Calu3 (cell line): ENCODE data around the gene RBM47. TPM values are rescaled to one million over a fixed set of nuclear protein-coding genes. Genes with fewer than 3 reads are reported as not detected.
A peak's percentile ranks its signal among the peaks of the same experiment; 100 is the strongest.

ENCODE experiments used
- BruUV-seq: library from RNA; stranded (reverse); fragments of 400-500 nt; replicated peaks from 2 replicates; lab custom pipeline; 2021; lab: Mats Ljungman, UMichigan
- CTCF ChIA-PET: fragments of 300-600 bp; sonication (Branson Sonifier 250); formaldehyde crosslinking; loops from one replicate; lab custom pipeline; 2022; ENCODE audit warnings: antibody characterized with exemption; lab: Charles Lee
- DNase-seq: peaks from one replicate; pipeline ENCODE4 v3.0.0; 2022
- H3K27ac Mint-ChIP-seq: one replicate; pipeline ENCODE4 v1.8.0; 2022; ENCODE audit warnings: mixed read lengths; ENCODE audit not compliant: unreplicated experiment
- H3K27me3 Mint-ChIP-seq: one replicate; pipeline ENCODE4 v1.8.0; 2022; ENCODE audit warnings: mixed read lengths; ENCODE audit not compliant: unreplicated experiment
- H3K36me3 Mint-ChIP-seq: one replicate; pipeline ENCODE4 v1.8.0; 2022; ENCODE audit warnings: mild to moderate bottlenecking, moderate library complexity, mixed read lengths; ENCODE audit not compliant: insufficient read depth, unreplicated experiment
- H3K4me1 Mint-ChIP-seq: one replicate; pipeline ENCODE4 v1.8.0; 2022; ENCODE audit warnings: mild to moderate bottlenecking, low read depth, mixed read lengths; ENCODE audit not compliant: unreplicated experiment
- H3K4me3 Mint-ChIP-seq: one replicate; pipeline ENCODE4 v1.8.0; 2022; ENCODE audit warnings: mild to moderate bottlenecking, low read depth, moderate library complexity, mixed read lengths; ENCODE audit not compliant: unreplicated experiment
- H3K9me3 Mint-ChIP-seq: one replicate; pipeline ENCODE4 v1.8.0; 2022; ENCODE audit warnings: low read depth, mixed read lengths; ENCODE audit not compliant: unreplicated experiment
- intact Hi-C: fragments of 100-400 bp; cut with micrococcal nuclease; formaldehyde crosslinking; loops from one replicate; pipeline ENCODE4 v1.10.0; 2022; ENCODE audit not compliant: unreplicated experiment
- total RNA-seq: library from RNA; stranded (reverse); gene quantifications from 2 replicates; pipeline ENCODE4 v1.2.3, GENCODE V29; 2022
- TF ChIP-seq, protein P1 (sequence below): fragments of 200-600 bp; IDR thresholded peaks from one replicate; pipeline ENCODE4 v1.8.0; 2022; ENCODE audit warnings: antibody characterized with exemption; ENCODE audit not compliant: unreplicated experiment

The RBM47 gene
- total RNA-seq, 1 experiment from 2014 or later = 86.6 TPM

DNA sequence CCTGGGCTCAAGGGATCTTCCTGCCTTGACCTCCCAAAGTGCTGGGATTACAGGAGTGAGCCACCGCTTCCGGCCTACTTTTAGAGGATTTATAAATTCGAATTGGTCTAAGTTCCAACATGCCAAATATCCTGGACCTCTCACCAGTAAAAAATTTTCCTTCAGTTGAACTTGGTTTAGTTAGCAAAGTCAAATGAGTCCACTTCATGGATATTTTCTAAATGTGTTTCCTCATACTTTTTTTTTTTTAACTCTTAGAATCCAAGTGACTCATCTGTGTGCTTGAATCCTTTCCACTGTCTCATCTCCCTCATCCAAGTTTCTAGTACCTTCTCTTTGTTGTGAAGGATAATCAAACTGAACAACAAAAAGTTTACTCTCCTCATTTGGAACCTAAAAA lies 49.7 kb downstream of the RBM47 start:
- no peaks in the 10 kb centered on the region for H3K27me3 Mint-ChIP-seq
- H3K4me3 Mint-ChIP-seq = no peak overlapping the region
- CTCF ChIA-PET = interaction anchor here (0.7 kb wide), 1 partner anchor 12 kb away, joined by 6 read pairs; no protein-coding TSS in a partner anchor
- DNase-seq = no peak
- no peaks in the 10 kb centered on the region for H3K9me3 Mint-ChIP-seq
- peaks cover 32% of the 10 kb centered on the region for H3K36me3 Mint-ChIP-seq
- H3K27ac Mint-ChIP-seq = peak overlapping the region; percentile 67
- intact Hi-C loops = no loop called here
- TF ChIP-seq, protein P1, sequence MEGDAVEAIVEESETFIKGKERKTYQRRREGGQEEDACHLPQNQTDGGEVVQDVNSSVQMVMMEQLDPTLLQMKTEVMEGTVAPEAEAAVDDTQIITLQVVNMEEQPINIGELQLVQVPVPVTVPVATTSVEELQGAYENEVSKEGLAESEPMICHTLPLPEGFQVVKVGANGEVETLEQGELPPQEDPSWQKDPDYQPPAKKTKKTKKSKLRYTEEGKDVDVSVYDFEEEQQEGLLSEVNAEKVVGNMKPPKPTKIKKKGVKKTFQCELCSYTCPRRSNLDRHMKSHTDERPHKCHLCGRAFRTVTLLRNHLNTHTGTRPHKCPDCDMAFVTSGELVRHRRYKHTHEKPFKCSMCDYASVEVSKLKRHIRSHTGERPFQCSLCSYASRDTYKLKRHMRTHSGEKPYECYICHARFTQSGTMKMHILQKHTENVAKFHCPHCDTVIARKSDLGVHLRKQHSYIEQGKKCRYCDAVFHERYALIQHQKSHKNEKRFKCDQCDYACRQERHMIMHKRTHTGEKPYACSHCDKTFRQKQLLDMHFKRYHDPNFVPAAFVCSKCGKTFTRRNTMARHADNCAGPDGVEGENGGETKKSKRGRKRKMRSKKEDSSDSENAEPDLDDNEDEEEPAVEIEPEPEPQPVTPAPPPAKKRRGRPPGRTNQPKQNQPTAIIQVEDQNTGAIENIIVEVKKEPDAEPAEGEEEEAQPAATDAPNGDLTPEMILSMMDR = no peak
- no TSS peak for BruUV-seq
- peaks cover 49% of the 10 kb centered on the region for H3K4me1 Mint-ChIP-seq

- H3K27me3 Mint-ChIP-seq = no peaks in the 10 kb centered on the region
- BruUV-seq = TSS peak; percentile 90
- H3K27ac Mint-ChIP-seq = peak overlapping the region; percentile 92
- H3K36me3 Mint-ChIP-seq = peaks cover 32% of the 10 kb centered on the region
- DNase-seq = no peak
- TF ChIP-seq, protein P1 = no peak
- H3K4me3 Mint-ChIP-seq = peak overlapping the region; percentile 58
- peaks cover 55% of the 10 kb centered on the region for H3K4me1 Mint-ChIP-seq
- CTCF ChIA-PET = interaction anchor here (0.8 to 1.9 kb wide), 5 partner anchors 11 to 141 kb away, joined by 3 to 6 read pairs (median 3); no protein-coding TSS in a partner anchor
- intact Hi-C loops = loop anchor here (2.0 kb wide), 1 partner anchor 45 kb away; no protein-coding TSS in a partner anchor
- no peaks in the 10 kb centered on the region for H3K9me3 Mint-ChIP-seq
These were observed 51.9 kb downstream of the RBM47 start for GRCh38 chr4:40577588-40578253.

DNA sequence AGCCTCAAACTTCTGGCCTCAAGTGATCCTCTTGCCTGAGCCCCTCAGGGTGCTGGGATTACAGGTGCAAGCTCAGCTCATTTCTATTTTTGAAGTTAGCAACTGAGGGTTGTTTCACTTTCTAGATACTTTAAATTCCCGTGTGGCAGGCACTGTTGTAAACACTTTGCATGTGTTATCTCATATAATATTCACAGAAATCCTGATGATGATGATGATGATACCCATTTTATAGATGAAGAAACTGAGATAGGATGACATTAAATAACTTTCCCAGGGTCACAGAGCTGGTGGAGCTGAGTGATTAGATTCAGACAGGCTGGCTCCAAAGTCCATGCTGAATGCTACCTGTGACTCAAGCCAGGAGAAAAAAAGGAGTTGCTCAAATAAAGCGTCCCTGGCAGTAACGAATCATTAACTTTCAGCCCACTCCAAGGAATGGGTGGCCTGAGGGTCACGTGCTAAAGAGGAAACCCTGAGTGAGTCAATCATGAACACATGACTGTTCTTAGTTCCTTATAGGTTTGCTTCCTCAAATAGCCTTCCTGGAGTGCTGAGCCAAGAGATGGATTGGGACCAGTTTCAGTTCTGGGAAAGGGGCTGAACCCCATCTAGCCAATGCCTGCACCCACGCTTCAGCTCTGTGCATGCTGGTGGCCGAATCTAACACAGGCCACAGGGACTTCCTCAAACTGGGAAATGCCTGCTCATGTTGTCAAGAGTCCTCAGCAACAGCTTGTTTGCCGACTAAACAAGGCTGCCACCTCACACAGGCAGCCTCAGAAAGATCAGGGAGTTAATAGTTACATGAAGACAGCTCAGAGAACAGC lies 52.8 kb downstream of the RBM47 start:
- Mint-ChIP-seq H3K4me1 (peaks cover 46% of the 10 kb centered on the region), H3K9me3 (no peaks in the 10 kb centered on the region), H3K4me3 (peak overlapping the region; percentile 58), H3K27ac (peak overlapping the region; percentile 92), H3K36me3 (peaks cover 32% of the 10 kb centered on the region), H3K27me3 (no peaks in the 10 kb centered on the region)
- CTCF ChIA-PET = interaction anchor here (0.6 to 1.9 kb wide), 6 partner anchors 12 to 269 kb away, joined by 3 to 6 read pairs (median 4); no protein-coding TSS in a partner anchor
- DNase-seq = peak; percentile 79
- TF ChIP-seq, protein P1 = no peak
- intact Hi-C loops = loop anchor here (2.0 kb wide), 1 partner anchor 46 kb away; no protein-coding TSS in a partner anchor
- BruUV-seq = no TSS peak

GRCh38 chr4:40575846-40576245 lies 53.8 kb downstream of the RBM47 start:
- TF ChIP-seq, protein P1 = no peak
- no peaks in the 10 kb centered on the region for H3K27me3 Mint-ChIP-seq
- DNase-seq = no peak
- no TSS peak for BruUV-seq
- H3K4me3 Mint-ChIP-seq = no peak overlapping the region
- H3K27ac Mint-ChIP-seq = peak overlapping the region; percentile 92
- peaks cover 39% of the 10 kb centered on the region for H3K4me1 Mint-ChIP-seq
- no peaks in the 10 kb centered on the region for H3K9me3 Mint-ChIP-seq
- CTCF ChIA-PET = no interaction called here
- intact Hi-C loops = loop anchor here (2.0 kb wide), 1 partner anchor 47 kb away; no protein-coding TSS in a partner anchor
- peaks cover 32% of the 10 kb centered on the region for H3K36me3 Mint-ChIP-seq
